HFFc6 (cell line): Measurements from ENCODE around the gene CEP104. TPM values are rescaled to one million over a fixed set of nuclear protein-coding genes. Genes with fewer than 3 reads are reported as not detected.
"Not testable (repeated sequence)": the region's sequence is repeated elsewhere in the genome, so short reads cannot be mapped to it uniquely, and the experiment has no call there.

Source experiments
- DNase-seq: peaks from one replicate; pipeline ENCODE4 v3.0.0-alpha.2; 2018
- H3K27ac Mint-ChIP-seq: 2 replicates; pipeline ENCODE4 v1.8.0; 2020; ENCODE audit warnings: mild to moderate bottlenecking, mixed read lengths
- H3K27me3 Mint-ChIP-seq: 2 replicates; pipeline ENCODE4 v1.8.0; 2021; ENCODE audit warnings: mild to moderate bottlenecking, moderate library complexity, mixed read lengths; ENCODE audit not compliant: insufficient read depth
- H3K36me3 Mint-ChIP-seq: 2 replicates; pipeline ENCODE4 v1.8.0; 2021; ENCODE audit warnings: low read depth, mixed read lengths
- H3K4me1 Mint-ChIP-seq: 2 replicates; pipeline ENCODE4 v1.8.0; 2020; ENCODE audit warnings: low read depth, mixed read lengths
- H3K4me3 Mint-ChIP-seq: 2 replicates; pipeline ENCODE4 v1.8.0; 2020; ENCODE audit warnings: mild to moderate bottlenecking, moderate library complexity, mixed read lengths
- H3K9me3 Mint-ChIP-seq: 2 replicates; pipeline ENCODE4 v1.8.0; 2020; ENCODE audit warnings: mild to moderate bottlenecking, mixed read lengths
- CTCF ChIP-seq: fragments of 200-600 bp; sonication (generic); IDR thresholded peaks from 2 replicates; pipeline ENCODE4 v1.5.0; 2021; ENCODE audit warnings: antibody characterized with exemption, mild to moderate bottlenecking
- total RNA-seq, 6 experiments: library from RNA; stranded (reverse); fragmentation: NEBNext Ultra II Directional; extraction: Animal tissue kit (Norgen Biotek cat#: 25700); gene quantifications; 2 replicates in 1 of 6; 3 replicates in 5 of 6; pipeline ENCODE4 v1.2.3, GENCODE V29; 2021

CEP104 gene
- total RNA-seq, 6 experiments from 2014 or later: 43.2 to 63.4 (median 52.9) TPM

DNA sequence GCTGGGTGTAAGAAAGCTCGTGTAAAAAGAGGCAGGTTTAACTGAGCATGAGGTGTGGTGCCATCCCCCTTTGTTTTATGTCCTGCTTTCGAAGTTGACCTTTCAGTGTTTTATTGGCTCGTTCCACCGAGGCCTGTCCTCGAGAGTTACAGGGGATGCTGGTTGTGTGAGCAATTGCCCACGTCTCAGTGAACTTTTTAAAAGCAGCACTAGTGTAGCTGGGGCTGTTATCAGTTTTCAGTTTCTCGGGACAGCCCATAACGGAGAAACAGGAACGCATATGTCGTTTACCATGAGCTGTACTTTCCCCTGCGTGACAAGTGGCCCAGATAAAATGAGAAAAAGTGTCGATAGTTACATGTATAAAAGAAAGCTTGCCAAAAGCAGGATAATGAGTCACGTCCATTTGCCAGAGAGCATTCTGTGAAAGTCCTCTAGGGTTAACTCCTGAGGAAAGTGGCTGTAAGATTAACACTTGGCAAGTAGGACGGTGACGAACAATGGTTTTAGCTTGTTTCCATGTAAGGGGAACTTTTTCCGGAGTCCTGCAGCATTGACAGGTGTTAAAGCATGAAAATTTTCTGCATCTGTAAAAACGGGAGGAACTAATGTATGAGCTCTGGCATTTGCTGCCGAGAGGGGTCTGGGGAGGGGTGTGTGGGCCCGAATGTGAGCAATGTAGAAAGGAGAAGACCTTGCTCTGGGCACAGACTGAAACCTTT, 52.9 kb downstream of the CEP104 start:
- peaks cover 13% of the 10 kb centered on the region for H3K4me1 Mint-ChIP-seq
- peaks cover 15% of the 10 kb centered on the region for H3K27me3 Mint-ChIP-seq
- H3K27ac Mint-ChIP-seq: no peak overlapping the region
- no peak for DNase-seq
- H3K4me3 Mint-ChIP-seq: peak overlapping the region; percentile 29; the same call in 1 of the 2 replicates
- no peak for TF ChIP-seq CTCF
- peaks cover 19% of the 10 kb centered on the region for H3K9me3 Mint-ChIP-seq
- no peaks in the 10 kb centered on the region for H3K36me3 Mint-ChIP-seq

- not testable (repeated sequence) for H3K4me3 Mint-ChIP-seq, H3K36me3 Mint-ChIP-seq, H3K9me3 Mint-ChIP-seq, H3K27ac Mint-ChIP-seq, DNase-seq
- Mint-ChIP-seq H3K27me3 (peaks cover 17% of the 10 kb centered on the region), H3K4me1 (peaks cover 23% of the 10 kb centered on the region)
Measured at GRCh38 chr1:3800795-3801194, 56.2 kb downstream of the CEP104 start.

GRCh38 chr1:3799976-3800685, 56.9 kb downstream of the CEP104 start:
- no peak overlapping the region for H3K4me3 Mint-ChIP-seq
- peaks cover 5% of the 10 kb centered on the region for H3K36me3 Mint-ChIP-seq
- no peak for DNase-seq

DNA sequence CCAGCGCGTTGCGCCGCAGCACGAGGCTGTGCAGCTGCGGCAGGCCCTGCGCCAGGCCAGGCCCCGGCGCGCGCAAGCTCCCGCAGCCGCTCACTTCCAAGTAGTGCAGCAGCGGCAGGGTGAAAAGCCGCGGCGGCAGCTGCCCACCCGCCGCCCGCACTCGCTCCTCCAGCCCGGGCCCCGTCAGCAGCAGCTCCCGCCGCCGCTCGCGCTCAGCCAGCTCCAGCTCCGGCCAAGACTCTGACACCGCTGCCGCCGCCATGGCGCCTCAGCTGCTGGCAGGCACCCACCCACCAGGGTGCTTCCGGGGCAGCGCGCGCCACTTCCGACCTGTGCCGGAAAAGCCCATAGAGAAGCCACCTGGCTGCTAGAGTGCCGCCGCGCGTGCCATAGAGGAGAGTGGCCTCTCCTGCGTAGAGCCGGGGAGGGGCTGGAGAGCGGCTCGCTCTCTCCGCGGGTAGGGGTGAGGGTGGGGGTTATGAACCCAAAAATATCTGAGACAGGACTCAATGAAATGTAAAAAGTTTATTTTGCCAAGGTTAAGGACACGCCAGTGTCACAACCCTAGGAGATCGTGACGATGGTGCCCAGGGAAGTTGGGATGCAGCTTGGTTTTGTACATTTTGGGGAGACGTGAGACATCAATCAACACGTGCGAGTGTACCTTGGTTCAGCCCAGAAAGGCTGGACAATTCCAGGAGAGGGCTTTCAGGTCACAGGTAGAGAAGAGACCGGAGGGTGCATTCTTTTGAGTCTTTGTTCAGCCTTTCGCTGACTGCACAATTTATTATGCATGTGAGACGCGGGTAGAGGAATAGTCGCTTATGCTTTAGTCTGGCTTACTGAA, 60.6 kb downstream of the CEP104 start, which contains the start of gene LRRC47:
Gene LRRC47 (minus strand): TSS at position 284 of the 847 bp plus-strand sequence. CDS start 22 bp downstream, at position 262.
- peaks cover 11% of the 10 kb centered on the region for H3K27me3 Mint-ChIP-seq
- peak; percentile 87 for DNase-seq
- H3K4me3 Mint-ChIP-seq: peak within 1 kb of the TSS; percentile 98
- no peak for TF ChIP-seq CTCF
- peaks cover 8% of the 10 kb centered on the region for H3K36me3 Mint-ChIP-seq
- no peaks in the 10 kb centered on the region for H3K9me3 Mint-ChIP-seq
- H3K27ac Mint-ChIP-seq: peak within 1 kb of the TSS; percentile 92
- H3K4me1 Mint-ChIP-seq: peaks cover 30% of the 10 kb centered on the region

More at GRCh38 chr1:3799976-3800685, 56.9 kb downstream of the CEP104 start:
- H3K27ac Mint-ChIP-seq: no peak overlapping the region
- no peaks in the 10 kb centered on the region for H3K9me3 Mint-ChIP-seq
- peaks cover 17% of the 10 kb centered on the region for H3K27me3 Mint-ChIP-seq
- no peak for TF ChIP-seq CTCF
- H3K4me1 Mint-ChIP-seq: peaks cover 29% of the 10 kb centered on the region

DNA sequence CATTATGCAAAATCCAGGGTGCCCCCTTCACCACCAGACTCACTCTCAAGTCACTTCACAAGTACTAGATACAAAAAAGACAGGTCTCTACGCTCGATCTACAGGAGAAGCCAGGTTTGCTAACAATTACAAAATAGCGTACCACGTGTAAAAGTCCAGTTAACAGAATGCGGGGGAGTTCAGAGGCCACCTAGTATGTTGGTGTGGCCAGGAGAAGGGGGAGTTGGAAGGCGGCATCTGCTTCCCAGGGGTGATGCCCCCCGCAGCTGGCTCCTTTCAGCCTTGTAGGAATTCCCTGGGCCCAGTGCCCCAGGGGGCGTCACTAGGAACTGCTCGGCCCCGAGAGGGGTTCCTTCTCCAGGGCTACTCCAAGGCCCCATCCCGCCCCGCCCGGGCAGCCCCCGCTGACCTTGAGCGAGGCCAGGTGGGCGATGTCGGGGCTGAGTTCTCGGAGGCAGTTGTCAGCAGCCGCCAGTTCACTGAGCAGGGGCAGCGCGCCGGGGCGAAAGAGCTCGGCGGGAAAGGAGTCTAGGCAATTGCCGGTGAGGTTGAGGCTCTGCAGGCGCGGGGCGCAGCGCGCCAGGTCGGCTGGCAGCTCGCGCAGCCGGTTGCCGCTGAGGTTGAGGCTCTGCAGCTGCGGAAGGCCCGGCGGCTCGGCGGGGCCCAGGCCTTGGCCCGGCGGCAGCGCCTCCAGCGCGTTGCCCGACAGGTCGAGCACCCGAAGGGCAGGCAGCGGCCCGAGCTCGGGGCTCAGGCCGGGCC, 61.4 kb downstream of the CEP104 start:
- peaks cover 8% of the 10 kb centered on the region for H3K36me3 Mint-ChIP-seq
- peaks cover 7% of the 10 kb centered on the region for H3K27me3 Mint-ChIP-seq
- no peak for TF ChIP-seq CTCF
- peak overlapping the region; percentile 90 for H3K4me3 Mint-ChIP-seq
- no peak for DNase-seq
- H3K27ac Mint-ChIP-seq: peak overlapping the region; percentile 38; the same call in 1 of the 2 replicates
- no peaks in the 10 kb centered on the region for H3K9me3 Mint-ChIP-seq
- H3K4me1 Mint-ChIP-seq: peaks cover 30% of the 10 kb centered on the region
